Right kidney (tissue), 1 donor: Measurements from ENCODE around the gene EOGT.

Experiments used
- DNase-seq: peaks from one replicate; pipeline ENCODE4 v3.0.0-alpha.2; 2016

EOGT gene

GRCh38 chr3:68963376-68963775 lies 50.1 kb downstream of the EOGT start:
- DNase-seq, result no peak

GRCh38 chr3:68958932-68959331 lies 54.6 kb downstream of the EOGT start:
- DNase-seq, result no peak

GRCh38 chr3:68957895-68958294 lies 55.6 kb downstream of the EOGT start:
- DNase-seq, result no peak

GRCh38 chr3:68953816-68954444 lies 59.6 kb downstream of the EOGT start:
- no peak for DNase-seq

- DNase-seq, result no peak
These were observed 68.3 kb downstream of the EOGT start for GRCh38 chr3:68945225-68945624.

- no peak for DNase-seq
These were observed 69.6 kb downstream of the EOGT start for GRCh38 chr3:68943753-68944500.

DNA sequence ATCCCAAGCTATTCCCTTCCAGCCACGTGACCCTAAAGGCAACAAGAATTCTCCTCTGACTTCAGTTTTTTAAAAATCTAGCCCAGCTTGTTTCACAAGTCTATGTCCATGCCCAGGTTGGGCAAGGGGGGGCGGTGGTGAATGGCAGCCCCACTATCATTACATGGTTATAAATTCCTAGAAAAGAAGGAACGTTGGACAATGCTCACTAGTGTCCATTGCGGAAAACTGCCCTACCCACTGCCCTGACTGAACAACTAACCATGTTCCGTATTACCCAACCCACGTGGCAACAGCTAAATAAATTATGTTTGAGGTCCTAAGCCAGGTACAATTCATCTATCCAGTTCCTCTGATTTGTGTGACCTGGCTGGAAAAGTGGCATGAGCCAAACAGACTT lies 72.4 kb downstream of the EOGT start:
- no peak for DNase-seq

- DNase-seq, result no peak
These were observed 76.6 kb downstream of the EOGT start for GRCh38 chr3:68936856-68937255.

- no peak for DNase-seq
These were observed 77.7 kb downstream of the EOGT start for GRCh38 chr3:68935778-68936177.

DNA sequence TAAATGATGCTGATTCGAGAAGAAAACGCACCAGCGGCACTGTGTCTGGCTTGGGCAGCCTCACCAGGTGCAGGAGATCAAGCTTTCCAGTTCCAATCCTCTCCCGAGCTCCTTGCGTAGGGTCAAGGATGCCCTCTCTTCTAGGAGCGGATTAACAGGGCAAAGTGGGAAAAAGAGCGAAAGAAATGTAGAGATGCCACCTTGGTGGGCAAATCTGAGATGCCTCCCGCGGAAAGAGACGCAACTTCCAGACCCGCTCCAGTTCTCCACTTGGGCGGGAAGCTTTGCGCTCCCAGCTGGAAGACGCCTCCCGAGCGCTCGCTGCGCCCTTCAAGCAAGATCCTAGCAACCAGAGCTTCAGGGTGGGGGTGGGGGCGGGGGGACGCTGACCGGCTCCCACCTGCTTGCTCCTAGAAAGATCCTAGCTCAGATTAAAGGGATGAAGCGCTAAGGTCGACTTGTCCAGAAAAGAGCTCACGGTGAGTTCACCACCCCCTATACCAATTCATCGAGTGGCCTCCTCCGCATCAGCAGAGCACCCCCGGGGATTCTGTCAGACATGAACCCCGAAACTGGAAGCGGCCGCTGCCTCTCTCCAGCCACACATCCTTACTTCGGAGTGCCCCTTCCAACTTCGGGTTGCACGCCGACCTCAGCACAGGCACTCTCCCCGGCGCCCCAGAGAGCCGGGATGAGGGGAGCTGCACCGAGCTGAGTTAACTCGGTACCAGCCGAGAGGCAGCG lies 81.9 kb downstream of the EOGT start:
- peak; percentile 35 for DNase-seq
